ENCODE measurements around the gene SLC25A6. TPM values are rescaled to one million over a fixed set of nuclear protein-coding genes. Genes with fewer than 3 reads are reported as not detected.
"Not testable (repeated sequence)": the region's sequence is repeated elsewhere in the genome, so short reads cannot be mapped to it uniquely, and the experiment has no call there.

SLC25A6 gene
- total and polyA plus RNA-seq, 8 donors, result 188 to 398 (median 229) TPM

GRCh38 chrX:1368385-1368698 is 23.6 kb downstream of the SLC25A6 start:
- Histone ChIP-seq H3K9me3 (no peaks in the 10 kb centered on the region), H3K4me1 (no peaks in the 10 kb centered on the region), H3K36me3 (no peaks in the 10 kb centered on the region), H3K27ac (no peak overlapping the region), H3K4me3 (no peak overlapping the region), H3K27me3 (no peaks in the 10 kb centered on the region)
- FAIRE-seq (no peak), ATAC-seq (no peak), DNase-seq (peak in 1 of 6 donors; percentile 5)
- no peak for TF ChIP-seq CTCF (IDR thresholded peaks at IDR 0.05)
- intact Hi-C loops (cut with DNase I), result no loop called here
- 83 to 94% methylated on average over 4 of the region's 4 CpGs for WGBS, 2 donors

GRCh38 chrX:1366363-1366762 is 25.6 kb downstream of the SLC25A6 start:
- peak in 1 of 6 donors; percentile 37 for DNase-seq
- FAIRE-seq; intact Hi-C loops (cut with DNase I): not testable (repeated sequence)

GRCh38 chrX:1361910-1362309 is 30.0 kb downstream of the SLC25A6 start:
- DNase-seq (no peak), FAIRE-seq (no peak), ATAC-seq (no peak)
- whole genome bisulfite sequencing, 2 donors, result 85 to 93% methylated on average over 2 of the region's 2 CpGs
- Histone ChIP-seq H3K9me3 (no peaks in the 10 kb centered on the region), H3K4me3 (no peak overlapping the region), H3K27me3 (no peaks in the 10 kb centered on the region), H3K4me1 (no peaks in the 10 kb centered on the region), H3K36me3 (peaks cover 0 to 9% (median 4%) of the 10 kb centered on the region in 3 donors), H3K27ac (no peak overlapping the region)
- intact Hi-C loops (cut with DNase I), result no loop called here
- no peak for TF ChIP-seq CTCF (IDR thresholded peaks at IDR 0.05)

More at GRCh38 chrX:1366363-1366762, 25.6 kb downstream of the SLC25A6 start:
- 83 to 92% methylated on average over 9 to 62 of the region's 63 CpGs for WGBS, 2 donors
- not testable (repeated sequence) for H3K4me3 ChIP-seq, H3K36me3 ChIP-seq, ATAC-seq, H3K27me3 ChIP-seq, H3K9me3 ChIP-seq, H3K27ac ChIP-seq, H3K4me1 ChIP-seq

DNA sequence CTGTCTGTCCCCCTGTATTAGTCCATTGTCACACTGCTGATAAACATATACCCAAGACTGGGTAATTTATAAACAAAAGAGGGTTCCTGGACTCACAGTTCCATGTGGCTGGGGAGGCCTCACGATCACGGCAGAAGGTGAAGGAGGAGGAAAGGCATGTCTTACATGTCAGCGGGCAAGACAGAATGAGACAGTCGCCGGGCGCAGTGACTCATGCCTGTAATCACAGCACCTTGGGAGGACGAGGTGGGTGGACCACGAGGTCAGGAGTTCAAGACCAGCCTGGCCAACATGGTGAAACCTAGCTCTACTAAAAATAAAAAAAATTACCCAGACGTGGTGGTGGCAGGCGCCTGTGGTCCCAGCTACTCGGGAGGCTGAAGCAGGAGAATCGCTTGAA is 30.6 kb downstream of the SLC25A6 start:
- ATAC-seq (no peak), FAIRE-seq (no peak), DNase-seq (peak in 1 of 6 donors; percentile 33)
- Histone ChIP-seq H3K36me3 (peaks cover 0 to 9% (median 4%) of the 10 kb centered on the region in 3 donors), H3K27ac (no peak overlapping the region), H3K4me1 (no peaks in the 10 kb centered on the region), H3K4me3 (no peak overlapping the region), H3K27me3 (no peaks in the 10 kb centered on the region), H3K9me3 (no peaks in the 10 kb centered on the region)
- TF ChIP-seq CTCF (IDR thresholded peaks at IDR 0.05), result no peak
- WGBS, 2 donors, result 83 to 88% methylated on average over 12 of the region's 12 CpGs
- intact Hi-C loops (cut with DNase I), result no loop called here

DNA sequence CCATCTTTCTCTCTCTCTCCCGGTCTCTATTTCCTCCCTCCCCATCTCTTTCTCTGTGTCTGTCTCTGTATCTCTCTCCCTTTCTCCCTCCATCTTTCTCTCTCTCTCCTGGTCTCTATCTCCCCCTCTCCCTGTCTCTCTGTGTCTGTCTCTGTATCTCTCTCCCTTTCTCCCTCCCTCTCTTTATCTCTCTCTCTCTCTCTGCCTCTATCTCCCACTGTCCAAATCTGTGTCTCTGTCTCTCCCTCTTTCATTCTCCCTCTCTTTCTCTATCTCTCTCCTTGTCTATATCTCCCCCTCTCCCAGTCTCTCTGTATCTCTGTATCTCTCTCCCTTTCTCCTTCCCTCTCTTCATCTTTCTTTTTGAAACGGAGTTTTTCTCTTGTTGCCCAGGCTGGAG is 31.7 kb downstream of the SLC25A6 start:
- DNase-seq (no peak), FAIRE-seq (no peak), ATAC-seq (no peak)
- H3K9me3 ChIP-seq, result no peaks in the 10 kb centered on the region
- intact Hi-C loops (cut with DNase I), result no loop called here
- no peak overlapping the region for H3K4me3 ChIP-seq
- H3K36me3 ChIP-seq, result peaks cover 0 to 9% (median 4%) of the 10 kb centered on the region in 3 donors
- H3K27ac ChIP-seq, result no peak overlapping the region
- no peak for TF ChIP-seq CTCF (IDR thresholded peaks at IDR 0.05)
- H3K27me3 ChIP-seq, result no peaks in the 10 kb centered on the region
- 64 to 88% methylated on average over 2 of the region's 2 CpGs for WGBS, 2 donors
- no peaks in the 10 kb centered on the region for H3K4me1 ChIP-seq

DNA sequence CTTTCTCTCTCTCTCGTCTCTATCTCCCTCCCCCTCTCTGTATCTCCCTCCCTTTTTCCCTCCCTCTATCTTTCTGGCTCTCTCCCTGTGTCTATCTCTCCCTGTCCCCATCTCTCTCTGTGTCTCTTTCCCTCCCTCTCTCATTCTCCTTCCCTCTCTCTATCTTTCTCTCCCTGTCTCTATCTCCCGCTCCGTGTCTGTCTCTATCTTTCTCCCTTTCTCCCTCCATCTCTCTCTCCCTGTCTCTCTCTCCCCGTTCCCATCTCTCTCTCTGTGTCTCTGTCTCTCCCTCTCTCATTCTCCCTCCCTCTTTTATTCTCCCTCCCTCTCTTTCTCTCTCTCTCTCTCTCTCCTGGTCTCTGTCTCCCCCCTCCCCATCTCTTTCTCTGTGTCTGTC is 32.4 kb downstream of the SLC25A6 start:
- 84 to 89% methylated on average over 4 of the region's 4 CpGs for WGBS, 2 donors
- no peaks in the 10 kb centered on the region for H3K9me3 ChIP-seq

More for the DNA sequence above, 32.4 kb downstream of the SLC25A6 start:
- ATAC-seq, result no peak
- Histone ChIP-seq H3K4me3 (no peak overlapping the region), H3K36me3 (peaks cover 0 to 9% (median 4%) of the 10 kb centered on the region in 3 donors), H3K4me1 (no peaks in the 10 kb centered on the region), H3K27ac (no peak overlapping the region), H3K27me3 (no peaks in the 10 kb centered on the region)
- no peak for TF ChIP-seq CTCF (IDR thresholded peaks at IDR 0.05)
- DNase-seq, result no peak
- intact Hi-C loops (cut with DNase I), result no loop called here
- FAIRE-seq, result no peak
